Measurements from ENCODE around the gene GPR141.

DNA sequence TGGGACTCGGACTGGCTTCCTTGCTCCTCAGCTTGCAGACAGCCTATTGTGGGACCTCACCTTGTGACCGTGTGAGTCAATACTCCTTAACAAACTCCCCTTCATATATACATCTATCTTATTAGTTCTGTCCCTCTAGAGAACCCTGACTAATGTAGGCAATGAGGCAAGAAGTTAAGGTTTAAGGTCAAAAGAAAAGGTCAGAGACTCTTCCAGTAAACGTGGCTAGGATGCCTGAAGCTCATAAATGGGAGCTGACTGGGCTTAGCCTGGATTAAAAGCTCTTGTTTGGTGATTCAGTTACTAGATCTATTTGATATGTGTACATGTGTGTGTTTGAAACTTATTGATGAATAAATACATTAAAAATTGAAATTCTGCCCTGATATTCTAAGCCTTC is 10.6 kb upstream of the GPR141 start:
- TF ChIP-seq, protein P1, sequence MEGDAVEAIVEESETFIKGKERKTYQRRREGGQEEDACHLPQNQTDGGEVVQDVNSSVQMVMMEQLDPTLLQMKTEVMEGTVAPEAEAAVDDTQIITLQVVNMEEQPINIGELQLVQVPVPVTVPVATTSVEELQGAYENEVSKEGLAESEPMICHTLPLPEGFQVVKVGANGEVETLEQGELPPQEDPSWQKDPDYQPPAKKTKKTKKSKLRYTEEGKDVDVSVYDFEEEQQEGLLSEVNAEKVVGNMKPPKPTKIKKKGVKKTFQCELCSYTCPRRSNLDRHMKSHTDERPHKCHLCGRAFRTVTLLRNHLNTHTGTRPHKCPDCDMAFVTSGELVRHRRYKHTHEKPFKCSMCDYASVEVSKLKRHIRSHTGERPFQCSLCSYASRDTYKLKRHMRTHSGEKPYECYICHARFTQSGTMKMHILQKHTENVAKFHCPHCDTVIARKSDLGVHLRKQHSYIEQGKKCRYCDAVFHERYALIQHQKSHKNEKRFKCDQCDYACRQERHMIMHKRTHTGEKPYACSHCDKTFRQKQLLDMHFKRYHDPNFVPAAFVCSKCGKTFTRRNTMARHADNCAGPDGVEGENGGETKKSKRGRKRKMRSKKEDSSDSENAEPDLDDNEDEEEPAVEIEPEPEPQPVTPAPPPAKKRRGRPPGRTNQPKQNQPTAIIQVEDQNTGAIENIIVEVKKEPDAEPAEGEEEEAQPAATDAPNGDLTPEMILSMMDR (IDR thresholded peaks at IDR 0.05) = no peak
- TF ChIP-seq POLR2AphosphoS5 (IDR thresholded peaks at IDR 0.05) = no peak
